A673 (cell line): Measurements from ENCODE around the gene KHK. TPM values are rescaled to one million over a fixed set of nuclear protein-coding genes. Genes with fewer than 3 reads are reported as not detected.
"Not testable (repeated sequence)": the region's sequence is repeated elsewhere in the genome, so short reads cannot be mapped to it uniquely, and the experiment has no call there.

ENCODE experiments used
- BruUV-seq: library from RNA; stranded (reverse); fragments of 400-500 nt; replicated peaks from 2 replicates; lab custom pipeline; 2021; lab: Mats Ljungman, UMichigan
- CTCF ChIA-PET: fragments of 300-600 bp; sonication (Branson Sonifier 250); formaldehyde crosslinking; loops from one replicate; lab custom pipeline; 2022; ENCODE audit warnings: antibody characterized with exemption; lab: Charles Lee
- POLR2A ChIA-PET: fragments of 300-600 bp; sonication (Branson Sonifier 250); formaldehyde crosslinking; loops from one replicate; lab custom pipeline; 2022; ENCODE audit warnings: antibody characterized with exemption; ENCODE audit not compliant: low non-redundant PET; lab: Charles Lee
- DNase-seq: peaks from one replicate; pipeline ENCODE4 v3.0.0-alpha.2; 2015; ENCODE audit warnings: low spot score
- H3K27ac ChIP-seq: fragments of 200-600 bp; sonication (generic); 2 replicates; pipeline ENCODE4 v1.5.1; 2016; ENCODE audit warnings: mixed run types, low read depth, mild to moderate bottlenecking, mixed read lengths, antibody characterized with exemption, low read length; ENCODE audit not compliant: poor library complexity, severe bottlenecking
- H3K27me3 ChIP-seq: fragments of 200-600 bp; sonication (generic); replicated peaks from 2 replicates; pipeline ENCODE4 v1.6.1; 2017; ENCODE audit warnings: mixed run types, low read depth, mild to moderate bottlenecking, mixed read lengths, antibody characterized with exemption, low read length; ENCODE audit not compliant: insufficient read depth, poor library complexity
- H3K36me3 ChIP-seq: fragments of 200-600 bp; sonication (generic); 2 replicates; pipeline ENCODE4 v1.6.1; 2016; ENCODE audit warnings: mixed run types, mild to moderate bottlenecking, mixed read lengths, antibody characterized with exemption, low read length; ENCODE audit not compliant: insufficient read depth, poor library complexity, severe bottlenecking
- H3K4me1 ChIP-seq: fragments of 200-600 bp; sonication (generic); 2 replicates; pipeline ENCODE4 v1.6.1; 2017; ENCODE audit warnings: mixed run types, mild to moderate bottlenecking, mixed read lengths, antibody characterized with exemption, low read length; ENCODE audit not compliant: insufficient read depth, poor library complexity, severe bottlenecking
- H3K4me3 ChIP-seq: fragments of 200-600 bp; sonication (generic); 2 replicates; pipeline ENCODE4 v1.5.1; 2016; ENCODE audit warnings: low read depth, mixed run types, mild to moderate bottlenecking, mixed read lengths, low read length; ENCODE audit not compliant: poor library complexity, severe bottlenecking
- H3K9me3 ChIP-seq: fragments of 200-600 bp; sonication (generic); 2 replicates; pipeline ENCODE4 v1.6.1; 2016; ENCODE audit warnings: mixed run types, low read depth, mild to moderate bottlenecking, mixed read lengths, antibody characterized with exemption, low read length; ENCODE audit not compliant: poor library complexity, severe bottlenecking
- CTCF ChIP-seq: fragments of 300-800, 200-600 bp; sonication (generic); conservative IDR thresholded peaks from 2 replicates; pipeline ENCODE4 v1.5.1; 2017; ENCODE audit warnings: low read depth, mild to moderate bottlenecking, antibody characterized with exemption, low read length, moderate library complexity, mixed read lengths
- EZH2 ChIP-seq: fragments of 200-600 bp; sonication (generic); IDR thresholded peaks from 2 replicates; pipeline ENCODE4 v1.6.1; 2017; ENCODE audit warnings: borderline replicate concordance, low read depth, mild to moderate bottlenecking, mixed read lengths, antibody characterized with exemption, low read length; ENCODE audit not compliant: poor library complexity, severe bottlenecking
- intact Hi-C: fragments of 100-400 bp; cut with micrococcal nuclease; formaldehyde crosslinking; loops from one replicate; pipeline ENCODE4 v1.10.0; 2022; ENCODE audit not compliant: unreplicated experiment
- total RNA-seq: library from RNA; stranded (reverse); gene quantifications from 2 replicates; pipeline ENCODE4 v1.2.3, GENCODE V29; 2021

KHK gene
- total RNA-seq, 1 experiment from 2014 or later: 40.2 TPM

GRCh38 chr2:27117995-27118524 lies 31.5 kb downstream of the KHK start:
- intact Hi-C loops: loop anchor here (2.0 kb wide), 1 partner anchor 35 kb away; no protein-coding TSS in a partner anchor
- Histone ChIP-seq H3K27me3 (peaks cover 8% of the 10 kb centered on the region), H3K27ac (peak overlapping the region; percentile 19), H3K4me3 (peak overlapping the region; percentile 67), H3K9me3 (no peaks in the 10 kb centered on the region), H3K36me3 (no peaks in the 10 kb centered on the region), H3K4me1 (peaks cover 5% of the 10 kb centered on the region)
- ChIA-PET CTCF (interaction anchor here (0.6 kb wide), 1 partner anchor 55 kb away, joined by 3 read pairs; no protein-coding TSS in a partner anchor), POLR2A (interaction anchor here (0.6 kb wide), 1 partner anchor 1206 kb away, joined by 8 read pairs; no protein-coding TSS in a partner anchor)
- no peak for DNase-seq
- no TSS peak for BruUV-seq
- TF ChIP-seq CTCF: no peak

- CTCF ChIA-PET: interaction anchor here (0.6 kb wide), 1 partner anchor 56 kb away, joined by 3 read pairs; no protein-coding TSS in a partner anchor
- peaks cover 11% of the 10 kb centered on the region for H3K27me3 ChIP-seq
- DNase-seq: peak; percentile 37
- TF ChIP-seq EZH2: no peak
- no peak for TF ChIP-seq CTCF
- no peaks in the 10 kb centered on the region for H3K9me3 ChIP-seq
- POLR2A ChIA-PET: no interaction called here
- peaks cover 5% of the 10 kb centered on the region for H3K4me1 ChIP-seq
- no TSS peak for BruUV-seq
- peak within 1 kb of the TSS; percentile 67 for H3K4me3 ChIP-seq
- intact Hi-C loops: loop anchor here (2.0 kb wide), 1 partner anchor 34 kb away; no protein-coding TSS in a partner anchor
- H3K27ac ChIP-seq: peak within 1 kb of the TSS; percentile 19
- H3K36me3 ChIP-seq: no peaks in the 10 kb centered on the region
Observed at GRCh38 chr2:27118525-27119329, 32.2 kb downstream of the KHK start, which contains the start of gene CGREF1. Gene CGREF1 (minus strand): TSS chr2:27119128. CDS start chr2:27104366, 14,762 bp downstream.

GRCh38 chr2:27119330-27119670 lies 32.7 kb downstream of the KHK start:
- H3K27ac ChIP-seq, H3K36me3 ChIP-seq, H3K9me3 ChIP-seq, POLR2A ChIA-PET, BruUV-seq, DNase-seq, CTCF ChIA-PET: not testable (repeated sequence)
- Histone ChIP-seq H3K4me3 (peak overlapping the region; percentile 67), H3K27me3 (peaks cover 11% of the 10 kb centered on the region), H3K4me1 (peaks cover 11% of the 10 kb centered on the region)
- intact Hi-C loops: loop anchor here (2.0 kb wide), 1 partner anchor 34 kb away; no protein-coding TSS in a partner anchor
